Thyroid gland (tissue), 4 donors: ENCODE results near the gene STRBP. TPM values are rescaled to one million over a fixed set of nuclear protein-coding genes. Genes with fewer than 3 reads are reported as not detected.
A peak's percentile ranks its signal among the peaks of the same experiment; 100 is the strongest.

Experiments
- DNase-seq, 2 donors: peaks; one replicate each; pipeline ENCODE4 v3.0.0-alpha.2; 2019
- H3K27ac ChIP-seq, 3 donors: fragments of 200-600 bp; sonication (generic); 1 replicate in 2 of 3; 2 replicates in 1 of 3; pipeline ENCODE4 v1.5.1; 2016 to 2019; ENCODE audit warnings: mild to moderate bottlenecking in 1 of 3, moderate library complexity in 1 of 3
- H3K27me3 ChIP-seq: fragments of 200-600 bp; sonication (generic); one replicate; pipeline ENCODE4 v1.5.1; 2019
- H3K36me3 ChIP-seq, 2 donors: fragments of 200-600 bp; sonication (generic); one replicate each; pipeline ENCODE4 v1.5.1; 2016 to 2019
- H3K4me1 ChIP-seq, 2 donors: fragments of 200-600 bp; sonication (generic); one replicate each; pipeline ENCODE4 v1.5.1; 2017 to 2019
- H3K4me3 ChIP-seq, 3 donors: fragments of 200-600 bp; sonication (generic); replicated peaks in 1 of 3; 1 replicate in 2 of 3; 2 replicates in 1 of 3; pipeline ENCODE4 v1.5.1; 2016; ENCODE audit warnings: mild to moderate bottlenecking in 1 of 3
- H3K9me3 ChIP-seq: fragments of 200-600 bp; sonication (generic); one replicate; pipeline ENCODE4 v1.5.1; 2017
- POLR2A ChIP-seq, 2 donors: fragments of 450-650 bp; IDR thresholded peaks; one replicate each; pipeline ENCODE4 v1.6.1; 2017; ENCODE audit warnings: antibody characterized with exemption in 2 of 2, mild to moderate bottlenecking in 2 of 2, moderate library complexity in 1 of 2
- WGBS, 2 donors: methylation state at CpG; one replicate each; pipeline ENCODE4 v1.1.5; 2017; 5-methylcytosine and 5-hydroxymethylcytosine counted together
- intact Hi-C: fragments of 100-400 bp; cut with DNase I; formaldehyde crosslinking; loops from one replicate; pipeline ENCODE4 v1.15.1; 2023
- total RNA-seq, 4 donors: library from RNA; depleted of rRNA; stranded (reverse); fragments of >200 nt; gene quantifications; one replicate each; pipeline ENCODE4 v1.2.3, GENCODE V29; 2016
- TF ChIP-seq, protein P1 (sequence below), 6 experiments: fragments of 200-600 bp in 3 of 6; fragments of 450-650 bp in 3 of 6; sonication (generic) in 3 of 6; IDR thresholded peaks; one replicate each; pipeline ENCODE4 v1.5.1; 2016 to 2019; ENCODE audit warnings: antibody characterized with exemption in 6 of 6, mild to moderate bottlenecking in 2 of 6, inconsistent platforms in 1 of 6, moderate library complexity in 1 of 6

The STRBP gene
- total RNA-seq, 4 donors from 2014 or later = 29.3 to 52.2 (median 43.9) TPM

DNA sequence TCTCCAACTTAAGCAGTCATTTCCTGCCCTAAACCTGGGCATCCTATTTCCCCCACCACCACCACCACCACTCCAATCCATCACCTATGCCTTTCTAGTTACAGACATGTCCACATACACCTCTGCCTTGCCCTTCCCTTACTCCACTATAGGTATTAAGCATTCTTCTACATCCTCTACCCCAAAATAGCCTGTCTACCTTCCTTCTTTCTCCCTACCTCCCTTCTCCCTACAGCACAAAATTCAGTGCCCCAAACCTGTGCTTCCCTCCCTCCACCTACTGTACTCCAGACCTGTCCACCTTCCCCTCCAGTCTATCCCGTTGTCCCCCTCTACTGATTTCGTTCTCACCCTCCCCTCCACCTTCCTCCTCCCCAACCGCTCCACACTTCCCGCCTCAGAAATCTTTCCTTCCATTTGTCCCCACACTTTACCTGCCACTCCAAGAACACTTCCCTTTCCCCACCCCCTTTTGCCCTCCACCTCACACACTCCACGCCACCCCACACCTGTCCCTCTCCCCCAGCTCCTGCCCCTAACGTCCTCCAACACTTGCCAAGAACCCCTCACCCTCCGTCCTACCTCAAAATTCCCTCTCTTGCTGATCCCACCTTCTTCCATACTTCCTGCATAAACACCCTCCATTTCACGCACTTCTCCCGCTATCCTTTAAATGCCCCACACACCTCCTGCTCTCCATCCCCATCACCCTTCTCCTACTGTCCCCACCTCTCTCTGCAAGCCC is 1.6 kb downstream of the STRBP start:
- WGBS, 2 donors = 42 to 48% methylated on average over 9 of the region's 9 CpGs
- no peak for TF ChIP-seq POLR2A (IDR thresholded peaks at IDR 0.05)
- TF ChIP-seq, protein P1, sequence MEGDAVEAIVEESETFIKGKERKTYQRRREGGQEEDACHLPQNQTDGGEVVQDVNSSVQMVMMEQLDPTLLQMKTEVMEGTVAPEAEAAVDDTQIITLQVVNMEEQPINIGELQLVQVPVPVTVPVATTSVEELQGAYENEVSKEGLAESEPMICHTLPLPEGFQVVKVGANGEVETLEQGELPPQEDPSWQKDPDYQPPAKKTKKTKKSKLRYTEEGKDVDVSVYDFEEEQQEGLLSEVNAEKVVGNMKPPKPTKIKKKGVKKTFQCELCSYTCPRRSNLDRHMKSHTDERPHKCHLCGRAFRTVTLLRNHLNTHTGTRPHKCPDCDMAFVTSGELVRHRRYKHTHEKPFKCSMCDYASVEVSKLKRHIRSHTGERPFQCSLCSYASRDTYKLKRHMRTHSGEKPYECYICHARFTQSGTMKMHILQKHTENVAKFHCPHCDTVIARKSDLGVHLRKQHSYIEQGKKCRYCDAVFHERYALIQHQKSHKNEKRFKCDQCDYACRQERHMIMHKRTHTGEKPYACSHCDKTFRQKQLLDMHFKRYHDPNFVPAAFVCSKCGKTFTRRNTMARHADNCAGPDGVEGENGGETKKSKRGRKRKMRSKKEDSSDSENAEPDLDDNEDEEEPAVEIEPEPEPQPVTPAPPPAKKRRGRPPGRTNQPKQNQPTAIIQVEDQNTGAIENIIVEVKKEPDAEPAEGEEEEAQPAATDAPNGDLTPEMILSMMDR (IDR thresholded peaks at IDR 0.05) = no peak
- H3K27ac ChIP-seq = no peak overlapping the region
- no peak for DNase-seq
- no peaks in the 10 kb centered on the region for H3K9me3 ChIP-seq
- intact Hi-C loops = no loop called here
- H3K4me3 ChIP-seq = peak overlapping the region in 2 of 3 donors; percentile 73 to 78
- H3K36me3 ChIP-seq = no peaks in the 10 kb centered on the region
- H3K4me1 ChIP-seq = peaks cover 18 to 22% of the 10 kb centered on the region in 2 donors
- no peaks in the 10 kb centered on the region for H3K27me3 ChIP-seq

DNA sequence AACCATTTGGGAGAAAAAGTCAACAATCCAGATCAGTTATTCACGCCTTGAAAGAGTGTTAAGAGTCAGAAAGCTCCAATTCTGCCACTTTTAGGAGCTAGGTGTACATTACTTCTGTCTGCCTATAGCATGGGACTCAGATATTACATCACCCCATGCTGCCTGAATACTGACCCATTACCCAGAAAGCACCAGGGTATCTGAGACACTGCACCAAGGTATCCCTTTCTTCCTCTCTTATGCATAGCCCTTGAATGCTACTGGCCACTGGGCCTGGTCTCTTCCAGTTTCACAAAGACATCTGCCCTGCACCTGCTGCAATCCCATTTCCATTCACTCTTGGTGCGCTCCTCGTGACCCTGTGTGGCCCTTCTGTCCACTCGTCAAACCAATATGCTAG is 2.6 kb downstream of the STRBP start:
- H3K4me3 ChIP-seq = no peak overlapping the region
- no peaks in the 10 kb centered on the region for H3K9me3 ChIP-seq
- TF ChIP-seq POLR2A (IDR thresholded peaks at IDR 0.05) = no peak
- TF ChIP-seq, protein P1 (IDR thresholded peaks at IDR 0.05) = no peak
- WGBS, 2 donors = 93 to 97% methylated on average over 4 of the region's 4 CpGs
- intact Hi-C loops = no loop called here
- no peak overlapping the region for H3K27ac ChIP-seq
- H3K36me3 ChIP-seq = no peaks in the 10 kb centered on the region
- no peaks in the 10 kb centered on the region for H3K27me3 ChIP-seq
- no peak for DNase-seq
- H3K4me1 ChIP-seq = peaks cover 18 to 26% of the 10 kb centered on the region in 2 donors

DNA sequence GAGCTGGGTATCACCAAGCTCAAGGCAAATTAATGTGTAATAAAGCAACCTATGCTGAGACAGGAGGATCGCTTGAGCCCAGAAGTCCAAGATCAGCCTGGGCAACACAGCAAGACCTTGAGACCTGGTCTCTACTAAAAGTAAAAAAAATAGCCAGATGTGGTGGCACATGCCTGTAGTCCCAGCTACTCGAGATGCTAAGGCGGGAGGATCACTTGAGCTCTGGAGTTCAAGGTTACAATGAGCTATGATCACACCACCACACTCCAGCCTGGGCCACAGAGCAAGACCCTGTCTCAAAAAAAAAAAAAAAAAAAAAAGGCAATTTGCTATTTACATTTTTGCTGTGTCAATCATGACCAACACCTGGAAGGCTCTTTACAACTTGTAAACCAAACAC is 5.2 kb downstream of the STRBP start:
- DNase-seq = no peak
- Histone ChIP-seq H3K27me3 (no peaks in the 10 kb centered on the region), H3K27ac (no peak overlapping the region), H3K36me3 (no peaks in the 10 kb centered on the region), H3K4me1 (peaks cover 13 to 29% of the 10 kb centered on the region in 2 donors), H3K4me3 (no peak overlapping the region), H3K9me3 (no peaks in the 10 kb centered on the region)
- intact Hi-C loops = no loop called here
- no peak for TF ChIP-seq POLR2A (IDR thresholded peaks at IDR 0.05)
- TF ChIP-seq, protein P1 (IDR thresholded peaks at IDR 0.05) = no peak
- 75 to 83% methylated on average over 3 of the region's 3 CpGs for WGBS, 2 donors

DNA sequence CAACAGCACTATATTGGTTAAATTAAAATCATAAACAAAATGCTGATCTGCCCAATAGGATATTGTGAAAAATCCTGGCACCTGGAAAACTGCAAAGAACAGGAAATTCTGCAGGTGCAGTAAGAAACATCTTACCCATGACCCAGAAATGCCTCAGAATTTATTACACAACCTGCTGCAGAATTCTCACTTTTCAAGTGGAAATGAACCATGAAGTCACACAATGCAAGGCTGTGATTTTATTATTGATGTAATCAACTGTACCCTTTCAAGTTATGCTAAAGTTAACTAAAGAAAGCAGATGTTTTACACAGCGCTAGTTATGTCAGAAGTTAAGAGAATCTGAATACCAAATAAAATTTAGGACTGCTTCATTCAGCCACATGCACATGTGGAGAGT is 6.0 kb downstream of the STRBP start:
- 87 to 91% methylated on average over 1 of the region's 1 CpG for WGBS, 2 donors
- DNase-seq = no peak
- intact Hi-C loops = no loop called here

More for the DNA sequence above, 6.0 kb downstream of the STRBP start:
- Histone ChIP-seq H3K36me3 (no peaks in the 10 kb centered on the region), H3K4me1 (peaks cover 9 to 29% of the 10 kb centered on the region in 2 donors), H3K4me3 (no peak overlapping the region), H3K9me3 (no peaks in the 10 kb centered on the region), H3K27me3 (no peaks in the 10 kb centered on the region), H3K27ac (no peak overlapping the region)
- TF ChIP-seq, protein P1 (IDR thresholded peaks at IDR 0.05) = no peak
- TF ChIP-seq POLR2A (IDR thresholded peaks at IDR 0.05) = no peak
